ENCODE measurements around the gene ITGA1. TPM values are rescaled to one million over a fixed set of nuclear protein-coding genes. Genes with fewer than 3 reads are reported as not detected.

Gene ITGA1
- polyA plus RNA-seq, 3 donors, result 47.7 to 59.8 (median 52.6) TPM

- no peak for DNase-seq (ENCODE audit: extremely low read depth in 1 of 11, low read depth in 9 of 11, low spot score in 4 of 11)
These were observed 118.6 kb downstream of the ITGA1 start for GRCh38 chr5:52906343-52906742.

- no peak for DNase-seq (ENCODE audit: extremely low read depth in 1 of 11, low read depth in 9 of 11, low spot score in 4 of 11)
These were observed 119.1 kb downstream of the ITGA1 start for GRCh38 chr5:52906845-52907244.

GRCh38 chr5:52909192-52909591 lies 121.5 kb downstream of the ITGA1 start:
- DNase-seq (ENCODE audit: extremely low read depth in 1 of 11, low read depth in 9 of 11, low spot score in 4 of 11), result no peak

DNA sequence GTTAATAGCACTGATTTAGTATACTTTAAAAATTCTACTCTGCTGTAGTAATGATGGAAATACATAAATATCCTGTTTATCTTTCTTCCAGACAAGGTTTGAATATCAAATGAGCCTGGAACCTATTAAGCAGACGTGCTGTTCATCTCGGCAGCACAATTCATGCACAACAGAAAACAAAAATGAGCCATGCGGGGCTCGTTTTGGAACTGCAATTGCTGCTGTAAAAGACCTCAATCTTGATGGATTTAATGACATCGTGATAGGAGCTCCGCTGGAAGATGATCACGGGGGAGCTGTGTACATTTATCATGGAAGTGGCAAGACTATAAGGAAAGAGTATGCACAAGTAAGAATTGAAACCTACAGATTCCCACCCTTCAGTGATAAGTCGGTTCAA lies 122.4 kb downstream of the ITGA1 start:
- DNase-seq (ENCODE audit: extremely low read depth in 1 of 11, low read depth in 9 of 11, low spot score in 4 of 11), result no peak

- DNase-seq (ENCODE audit: extremely low read depth in 1 of 11, low read depth in 9 of 11, low spot score in 4 of 11), result peak in 10 of 11 donors; percentile 38 to 75 (median 59)
These were observed 127.6 kb downstream of the ITGA1 start for GRCh38 chr5:52915176-52915875.

DNA sequence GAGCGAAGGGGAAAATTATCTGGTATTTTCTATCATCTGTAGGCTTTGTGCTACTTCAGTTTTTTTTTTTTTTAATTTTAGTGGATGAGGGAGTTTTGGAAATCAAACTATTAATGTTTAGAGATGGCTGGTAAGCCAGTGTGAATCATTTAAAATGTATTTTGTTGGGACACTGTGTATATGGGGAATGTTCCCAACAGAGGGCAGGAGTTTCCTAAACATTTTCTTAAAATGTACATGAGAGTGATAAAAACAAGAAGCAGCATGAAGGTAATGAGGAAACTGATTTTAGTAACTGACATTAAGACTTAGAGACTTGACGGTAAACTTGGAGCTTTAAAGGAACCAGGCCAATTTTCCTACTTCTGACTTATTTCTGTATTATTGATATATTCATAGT lies 133.2 kb downstream of the ITGA1 start:
- DNase-seq (ENCODE audit: extremely low read depth in 1 of 11, low read depth in 9 of 11, low spot score in 4 of 11), result no peak

GRCh38 chr5:52922384-52922783 lies 134.7 kb downstream of the ITGA1 start:
- no peak for DNase-seq (ENCODE audit: extremely low read depth in 1 of 11, low read depth in 9 of 11, low spot score in 4 of 11)

DNA sequence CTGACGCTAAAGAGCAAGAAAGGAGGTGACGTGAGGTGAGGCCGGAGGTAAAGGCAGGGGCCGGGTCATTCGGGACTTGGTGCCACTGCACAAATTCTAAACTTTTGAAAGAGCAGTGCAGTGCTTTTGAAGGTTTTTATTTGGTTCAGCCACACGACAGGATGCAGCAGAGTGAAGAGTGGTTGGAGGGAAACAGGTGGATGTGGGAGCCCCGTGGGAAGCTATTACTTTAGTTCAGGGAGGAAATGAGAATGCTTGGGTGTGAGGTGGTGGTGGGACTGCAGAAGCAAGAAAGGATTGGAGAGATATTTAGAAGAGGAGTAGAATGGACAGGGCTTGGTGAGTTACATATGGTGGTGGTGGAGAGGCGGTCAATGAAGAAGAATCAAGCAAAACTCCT lies 136.7 kb downstream of the ITGA1 start:
- no peak for DNase-seq (ENCODE audit: extremely low read depth in 1 of 11, low read depth in 9 of 11, low spot score in 4 of 11)

GRCh38 chr5:52925001-52925400 lies 137.3 kb downstream of the ITGA1 start:
- no peak for DNase-seq (ENCODE audit: extremely low read depth in 1 of 11, low read depth in 9 of 11, low spot score in 4 of 11)

DNA sequence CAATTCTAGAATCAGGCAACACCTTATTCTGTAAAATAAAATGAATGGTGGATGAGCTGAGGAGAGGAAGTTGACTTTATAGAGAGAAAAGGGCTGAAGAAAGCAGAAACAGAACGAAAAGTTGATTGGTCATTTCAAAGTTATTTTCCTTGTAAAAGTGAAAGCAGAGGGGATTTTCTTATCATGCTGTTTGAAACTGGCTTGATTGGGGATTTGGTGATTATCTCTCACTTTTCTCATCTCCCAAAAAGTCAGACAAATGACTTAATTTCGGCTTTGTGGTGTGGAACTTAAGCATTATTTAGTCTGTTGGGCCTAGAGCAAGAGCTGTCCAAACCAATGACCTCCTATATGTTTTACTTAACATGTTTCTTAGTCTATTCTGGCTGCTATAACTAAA lies 141.0 kb downstream of the ITGA1 start:
- no peak for DNase-seq (ENCODE audit: extremely low read depth in 1 of 11, low read depth in 9 of 11, low spot score in 4 of 11)

GRCh38 chr5:52938226-52938625 lies 150.5 kb downstream of the ITGA1 start:
- DNase-seq (ENCODE audit: extremely low read depth in 1 of 11, low read depth in 9 of 11, low spot score in 4 of 11), result no peak

DNA sequence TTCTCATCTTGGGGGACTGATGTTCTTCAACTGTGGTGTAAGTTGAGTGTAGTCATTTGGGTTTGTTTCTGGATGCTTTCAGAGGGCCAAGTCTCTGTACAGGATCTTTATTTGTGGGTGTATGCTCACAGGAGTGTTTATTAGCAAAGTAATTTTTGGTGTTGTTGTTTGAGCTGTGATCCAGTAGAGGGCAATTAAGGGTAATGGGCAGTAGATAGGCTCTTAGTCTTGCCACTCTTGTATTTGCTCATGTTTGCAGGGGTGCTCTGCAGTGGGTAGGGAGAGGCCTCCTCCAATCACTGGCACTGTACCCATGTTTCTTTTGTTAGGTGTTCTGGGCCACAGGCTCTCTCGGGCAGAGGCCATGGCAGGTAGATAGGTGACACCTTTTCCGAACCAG lies 155.6 kb downstream of the ITGA1 start:
- DNase-seq (ENCODE audit: extremely low read depth in 1 of 11, low read depth in 9 of 11, low spot score in 4 of 11), result no peak

DNA sequence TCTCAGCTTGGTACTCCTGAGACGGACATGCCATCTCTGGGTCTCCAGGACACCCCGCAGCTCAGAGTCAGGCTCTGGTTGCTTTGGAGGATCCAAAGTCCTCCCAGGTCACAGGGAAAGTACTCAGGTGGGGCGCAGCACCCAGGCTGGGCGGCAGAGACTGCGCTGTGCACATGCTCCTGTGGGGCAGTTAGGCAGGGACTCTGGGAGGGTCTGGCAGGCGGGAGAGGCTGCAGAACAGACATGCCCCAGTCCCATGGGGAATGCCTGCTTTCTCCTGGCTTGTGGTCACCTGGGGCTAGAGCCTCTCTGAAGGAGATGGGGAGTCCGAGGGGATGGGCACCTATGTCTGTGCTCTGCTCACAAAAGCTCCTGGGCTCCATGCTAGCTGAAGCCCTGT lies 156.1 kb downstream of the ITGA1 start:
- DNase-seq (ENCODE audit: extremely low read depth in 1 of 11, low read depth in 9 of 11, low spot score in 4 of 11), result no peak

DNA sequence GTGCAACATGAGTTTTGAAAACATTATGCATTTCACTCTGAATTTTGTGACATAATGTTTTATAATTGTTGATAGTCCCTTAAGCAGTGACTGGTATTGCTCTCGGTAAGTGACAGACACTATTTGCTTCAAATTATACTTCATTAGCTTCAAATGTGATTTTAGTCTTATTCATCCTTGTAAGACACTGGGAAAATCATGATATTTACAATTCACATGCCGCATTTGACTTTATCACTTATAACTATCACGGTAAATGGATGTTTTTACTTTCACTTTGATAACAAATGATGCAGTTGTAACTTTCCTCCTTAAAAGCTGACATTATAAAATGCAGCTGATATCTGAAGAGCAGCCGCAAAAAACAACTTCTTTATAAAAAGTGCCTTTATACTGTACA lies 157.3 kb downstream of the ITGA1 start:
- no peak for DNase-seq (ENCODE audit: extremely low read depth in 1 of 11, low read depth in 9 of 11, low spot score in 4 of 11)

DNA sequence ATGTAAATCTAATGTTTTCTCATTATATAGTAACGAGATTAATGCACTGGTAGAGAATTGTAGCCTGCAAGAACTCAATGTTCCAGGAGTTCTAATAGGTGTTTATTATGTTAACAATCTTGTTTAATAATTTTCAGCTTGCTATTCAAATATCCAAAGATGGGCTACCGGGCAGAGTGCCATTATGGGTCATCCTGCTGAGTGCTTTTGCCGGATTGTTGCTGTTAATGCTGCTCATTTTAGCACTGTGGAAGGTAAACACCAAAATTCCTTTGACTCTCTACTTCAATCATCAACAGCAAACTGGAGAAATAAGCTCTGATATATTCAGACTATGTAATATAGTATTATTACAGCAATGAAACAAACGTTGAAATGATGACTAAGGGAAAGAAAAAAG lies 159.5 kb downstream of the ITGA1 start:
- no peak for DNase-seq (ENCODE audit: extremely low read depth in 1 of 11, low read depth in 9 of 11, low spot score in 4 of 11)

DNA sequence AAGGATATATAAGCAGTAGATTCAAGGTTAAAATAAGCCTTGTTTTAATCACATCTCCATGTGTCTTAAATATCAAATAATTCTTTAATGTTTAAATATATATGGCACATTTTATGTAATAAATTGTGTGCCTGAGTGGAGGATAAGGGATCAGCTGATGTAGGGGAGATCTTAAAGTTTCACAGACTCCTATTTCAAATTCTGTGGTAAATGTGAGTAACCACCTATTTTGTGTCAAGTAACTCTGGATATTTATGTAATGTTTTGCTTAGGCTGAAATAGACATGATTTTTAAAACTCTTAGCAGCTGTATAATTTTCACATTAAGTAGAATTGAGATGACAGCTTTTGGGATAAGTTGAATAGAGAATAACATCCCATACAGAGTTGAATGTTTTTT lies 160.1 kb downstream of the ITGA1 start:
- no peak for DNase-seq (ENCODE audit: extremely low read depth in 1 of 11, low read depth in 9 of 11, low spot score in 4 of 11)

DNA sequence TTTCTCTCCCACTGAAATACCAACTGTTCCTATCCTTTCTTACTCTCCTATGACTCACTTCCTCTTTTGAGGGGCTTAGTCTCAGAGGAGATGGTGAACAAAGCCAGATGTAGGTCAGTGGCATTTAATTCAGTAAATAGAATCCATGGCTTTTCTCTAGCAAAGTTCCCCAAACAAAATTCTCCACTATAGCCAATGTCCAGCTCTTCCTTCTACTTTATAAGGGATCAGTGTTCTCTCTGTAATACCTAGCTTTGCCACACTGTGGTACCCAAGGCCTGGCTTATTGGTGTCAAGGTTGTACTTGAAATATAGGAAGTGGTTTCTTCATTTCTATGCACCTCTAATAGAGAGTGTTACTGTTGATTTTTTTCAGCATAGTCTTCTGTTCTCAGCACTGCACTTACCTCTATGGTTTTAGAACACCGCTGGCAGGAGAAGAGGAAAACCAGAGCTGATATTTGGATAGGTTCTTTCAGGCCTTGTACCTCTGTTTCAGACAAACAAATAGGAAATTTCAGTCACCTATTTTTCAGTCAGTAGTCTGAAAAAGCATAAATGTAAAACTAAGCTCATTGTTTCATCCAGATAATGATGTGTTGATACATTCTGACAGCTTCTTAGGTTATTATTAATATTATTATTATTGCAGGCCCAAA lies 160.8 kb downstream of the ITGA1 start:
- DNase-seq (ENCODE audit: extremely low read depth in 1 of 11, low read depth in 9 of 11, low spot score in 4 of 11), result peak; percentile 16 to 66 (median 39)

DNA sequence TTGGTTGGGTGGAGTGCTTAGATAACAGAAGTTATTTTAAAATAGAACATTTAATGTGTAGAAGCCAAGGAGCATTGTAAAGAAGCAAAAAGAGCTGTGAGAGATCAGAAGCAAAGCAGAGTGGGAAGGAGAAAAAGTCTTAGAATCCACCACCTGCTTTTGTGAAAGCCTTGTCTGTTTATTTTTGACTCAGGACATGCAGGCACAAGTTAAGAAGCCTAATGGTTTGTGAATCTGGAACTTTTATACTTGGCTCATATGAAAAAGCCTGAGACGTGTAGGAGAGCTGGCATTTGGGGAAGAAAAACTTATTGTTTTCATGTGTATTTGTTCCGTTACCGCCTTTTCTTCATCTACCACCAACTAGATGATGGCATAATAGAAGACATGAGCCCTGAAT lies 163.0 kb downstream of the ITGA1 start:
- no peak for DNase-seq (ENCODE audit: extremely low read depth in 1 of 11, low read depth in 9 of 11, low spot score in 4 of 11)

DNA sequence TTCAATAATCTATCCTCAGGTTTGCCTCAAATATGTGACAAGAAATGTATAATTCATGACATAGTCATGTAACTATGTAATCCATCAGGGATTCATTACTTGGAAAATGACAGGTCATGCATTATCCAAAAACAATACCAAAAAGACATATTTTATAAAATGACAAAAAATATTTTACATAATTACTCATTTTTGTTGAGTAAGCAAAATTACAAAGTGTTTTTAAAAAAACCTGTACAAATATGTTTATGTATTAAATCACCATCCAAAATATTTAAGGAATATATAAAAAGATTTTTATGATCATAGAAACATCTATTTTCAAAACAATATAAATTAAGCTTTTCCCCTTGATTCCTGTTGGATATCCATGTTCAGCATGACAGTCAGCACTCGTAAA lies 164.8 kb downstream of the ITGA1 start:
- DNase-seq (ENCODE audit: extremely low read depth in 1 of 11, low read depth in 9 of 11, low spot score in 4 of 11), result no peak

- no peak for DNase-seq (ENCODE audit: extremely low read depth in 1 of 11, low read depth in 9 of 11, low spot score in 4 of 11)
These were observed 168.3 kb downstream of the ITGA1 start for GRCh38 chr5:52956014-52956413.
